GM19467 (cell line): ENCODE measurements around the gene ABLIM3.
A peak's percentile ranks its signal among the peaks of the same experiment; 100 is the strongest.
"Not testable (repeated sequence)": the region's sequence is repeated elsewhere in the genome, so short reads cannot be mapped to it uniquely, and the experiment has no call there.

Source experiments
- ATAC-seq: cut with Tn5 transposase; IDR thresholded peaks from one replicate; pipeline ENCODE4 v1.9.1; 2021; ENCODE audit warnings: mild to moderate bottlenecking, moderate library complexity; ENCODE audit not compliant: unreplicated experiment

Gene ABLIM3

GRCh38 chr5:149251546-149251945 lies 110.3 kb downstream of the ABLIM3 start:
- ATAC-seq = no peak

DNA sequence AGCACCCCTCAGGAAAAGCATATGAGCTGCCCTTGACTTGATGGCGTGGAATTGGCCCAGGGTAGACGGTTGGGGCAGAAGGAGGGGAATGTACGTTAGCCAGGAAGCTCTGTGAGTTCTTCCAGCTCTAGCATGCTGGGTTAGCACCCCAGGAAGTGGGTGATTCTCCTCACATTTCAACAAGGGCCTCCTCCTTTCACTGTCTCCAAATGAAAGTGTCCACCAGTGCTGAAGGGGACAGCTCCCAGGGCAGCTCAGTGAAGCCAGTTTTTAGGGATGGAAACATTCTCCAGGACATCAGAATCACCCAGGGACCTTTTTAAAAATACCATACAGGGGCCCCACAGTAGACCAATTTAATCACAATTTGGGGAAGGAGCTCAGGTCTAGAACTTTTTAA lies 113.2 kb downstream of the ABLIM3 start:
- ATAC-seq = no peak

DNA sequence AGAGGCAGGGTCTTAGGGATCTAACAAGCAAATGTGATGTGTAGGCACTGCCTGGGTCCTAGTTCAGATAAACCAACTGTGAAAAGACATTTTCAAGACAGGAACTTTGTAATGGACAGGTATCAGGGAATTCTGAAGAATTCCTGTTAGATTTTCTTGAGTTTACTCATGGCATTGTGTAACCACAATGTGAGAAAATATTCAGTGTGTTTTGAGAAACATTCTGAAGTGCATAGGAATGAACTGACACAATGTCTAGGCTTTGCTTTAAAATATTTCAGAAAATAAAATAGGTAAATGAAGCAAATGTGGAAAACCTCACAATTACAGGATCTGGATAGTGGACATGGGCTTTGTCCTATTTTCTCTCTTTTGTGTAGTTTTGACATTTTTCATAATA lies 115.2 kb downstream of the ABLIM3 start:
- ATAC-seq = no peak

GRCh38 chr5:149257131-149257530 lies 115.8 kb downstream of the ABLIM3 start:
- ATAC-seq = no peak

GRCh38 chr5:149257889-149258705 lies 116.8 kb downstream of the ABLIM3 start:
- no peak for ATAC-seq

DNA sequence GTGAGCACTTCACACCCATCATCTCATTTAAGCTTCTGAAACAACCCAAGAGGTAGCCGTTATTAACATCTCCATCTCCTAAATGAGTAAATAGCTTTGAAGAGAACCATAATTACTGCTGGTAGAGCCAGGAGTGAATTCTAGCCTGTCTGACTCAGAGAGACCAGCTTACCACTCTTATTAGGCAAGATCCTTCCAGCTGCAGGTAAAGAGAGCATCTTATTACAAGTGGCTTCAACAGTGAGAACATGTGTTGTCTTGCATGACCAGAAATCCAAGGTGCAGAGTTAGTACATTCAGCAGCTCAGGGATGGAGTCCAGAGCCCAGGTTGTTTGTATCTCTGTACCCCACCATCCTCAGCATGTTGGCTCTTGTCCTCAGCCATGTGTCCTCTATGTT lies 119.5 kb downstream of the ABLIM3 start:
- no peak for ATAC-seq

DNA sequence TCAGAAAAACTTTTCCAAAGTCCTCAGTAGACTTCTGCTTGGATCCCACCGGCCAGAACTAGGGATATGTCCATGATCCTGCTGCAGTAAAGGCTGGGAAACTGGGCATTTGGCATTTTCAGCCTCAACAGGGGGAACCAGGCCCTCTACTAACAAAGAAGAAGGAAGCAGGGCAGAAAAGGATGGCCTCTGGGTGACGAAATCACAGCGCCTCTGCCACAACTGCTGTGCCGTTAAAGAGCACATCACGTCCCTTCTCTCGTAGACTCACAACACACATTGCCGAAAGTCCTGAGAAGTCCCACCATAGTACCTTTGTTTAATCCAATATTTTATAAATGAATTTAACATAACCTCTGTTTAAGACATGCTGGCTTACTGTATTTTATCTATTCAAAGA lies 120.0 kb downstream of the ABLIM3 start:
- ATAC-seq = no peak

- ATAC-seq = no peak
Observed at GRCh38 chr5:149262315-149262714, 121.0 kb downstream of the ABLIM3 start.

- ATAC-seq = peak; percentile 69
Observed at GRCh38 chr5:149264439-149265067, 123.3 kb downstream of the ABLIM3 start.

GRCh38 chr5:149265068-149265465 lies 123.8 kb downstream of the ABLIM3 start:
- ATAC-seq = no peak

- ATAC-seq = no peak
Observed at GRCh38 chr5:149265597-149265996, 124.3 kb downstream of the ABLIM3 start.

GRCh38 chr5:149267241-149267973 lies 126.1 kb downstream of the ABLIM3 start:
- no peak for ATAC-seq

DNA sequence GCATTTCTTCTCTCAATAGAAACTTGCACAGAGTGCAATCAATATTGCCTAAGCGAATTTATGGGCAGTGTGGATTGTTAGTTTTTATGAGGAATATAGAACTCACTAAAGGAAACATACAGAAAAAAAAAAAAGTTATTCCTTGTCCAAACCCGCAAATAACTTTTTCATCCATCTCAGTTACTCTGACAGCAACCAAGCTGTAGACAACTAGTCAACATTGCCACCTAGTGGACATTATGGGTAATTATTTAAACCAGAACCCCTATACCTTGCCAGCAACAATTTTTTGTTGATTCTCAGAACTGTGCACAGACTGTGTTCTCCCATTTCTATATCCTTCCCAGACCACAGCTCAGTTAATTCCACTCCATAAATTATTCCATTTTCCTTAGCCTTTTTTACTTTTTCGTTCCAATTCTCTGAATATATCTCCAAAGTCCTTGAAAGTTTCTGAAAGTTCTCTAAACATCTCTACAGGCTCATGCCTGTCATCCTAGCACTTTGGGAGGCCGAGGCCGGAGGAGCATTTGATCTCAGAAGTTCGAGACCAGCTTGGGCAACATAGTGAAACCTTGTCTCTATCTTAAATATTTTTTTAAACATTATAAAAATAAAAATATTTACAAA lies 127.8 kb downstream of the ABLIM3 start:
- ATAC-seq = no peak

DNA sequence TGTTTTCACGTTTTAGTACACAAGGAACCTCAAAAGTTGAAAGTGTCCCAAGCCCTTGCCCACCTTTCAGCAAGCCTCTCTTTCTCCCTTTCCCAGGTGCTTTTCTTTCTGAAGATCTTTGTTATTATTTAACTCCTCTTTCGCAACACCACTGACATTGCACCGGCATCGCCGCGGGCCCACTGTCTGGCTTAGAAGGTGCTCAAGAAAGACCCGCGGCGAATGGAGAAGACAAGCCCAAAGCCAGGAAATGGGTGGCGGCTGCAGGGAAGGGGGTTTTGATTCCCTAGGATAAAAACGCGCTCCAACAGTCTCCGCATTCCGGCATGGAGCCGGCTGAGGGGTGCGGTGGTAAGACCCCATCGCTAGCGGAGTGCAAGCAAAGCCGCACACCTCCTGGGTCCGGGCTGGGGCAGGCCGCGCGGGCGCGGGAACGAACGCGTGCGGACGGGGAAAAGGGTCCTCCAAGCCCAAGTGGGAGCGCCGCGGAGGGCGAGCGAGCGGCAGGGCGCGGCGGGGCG lies 130.0 kb downstream of the ABLIM3 start:
- no peak for ATAC-seq

GRCh38 chr5:149271716-149272563 lies 130.6 kb downstream of the ABLIM3 start, which contains the start of gene AFAP1L1:
Gene AFAP1L1 (plus strand): TSS chr5:149271859. CDS start chr5:149271969, 110 bp downstream.
- no peak for ATAC-seq

DNA sequence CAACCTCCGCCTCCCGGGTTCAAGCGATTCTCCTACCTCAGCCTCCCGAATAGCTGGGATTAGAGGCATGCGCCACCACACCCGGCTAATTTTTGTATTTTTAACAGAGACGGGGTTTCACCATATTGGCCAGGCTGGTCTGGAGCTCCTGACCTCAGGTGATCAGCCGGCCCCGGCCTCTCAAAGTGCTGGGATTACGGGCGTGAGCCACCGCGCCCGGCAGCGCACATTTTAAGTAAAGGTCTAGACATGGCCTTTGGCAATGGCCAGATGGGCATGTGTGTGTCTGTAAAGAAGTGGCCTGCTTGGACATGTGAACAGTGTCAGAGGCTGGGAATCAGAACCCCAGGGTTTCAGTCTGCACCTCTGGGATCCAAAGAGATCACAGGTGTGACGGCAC lies 131.5 kb downstream of the ABLIM3 start:
- ATAC-seq = not testable (repeated sequence)

- ATAC-seq = no peak
Observed at GRCh38 chr5:149273237-149273636, 131.9 kb downstream of the ABLIM3 start.

GRCh38 chr5:149273950-149274349 lies 132.7 kb downstream of the ABLIM3 start:
- ATAC-seq = no peak

DNA sequence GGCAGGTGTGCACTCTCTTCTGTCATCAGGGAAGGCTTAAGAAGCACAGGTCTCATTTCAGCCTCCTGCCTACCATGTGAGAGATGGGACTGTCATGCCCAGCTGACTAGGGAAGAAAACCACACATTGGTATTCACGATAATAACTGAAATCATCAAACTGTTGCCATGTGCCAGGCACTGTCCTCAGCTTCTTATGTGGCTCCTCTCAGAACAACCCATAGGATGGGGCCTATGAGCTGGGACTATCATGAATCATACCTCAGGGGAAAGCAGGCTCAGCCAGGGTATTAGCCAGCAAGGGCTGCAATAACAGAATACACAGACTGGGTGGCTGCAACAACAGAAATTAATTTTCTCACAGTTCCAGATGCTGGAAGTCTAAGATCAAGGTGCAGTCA lies 133.6 kb downstream of the ABLIM3 start:
- ATAC-seq = no peak

DNA sequence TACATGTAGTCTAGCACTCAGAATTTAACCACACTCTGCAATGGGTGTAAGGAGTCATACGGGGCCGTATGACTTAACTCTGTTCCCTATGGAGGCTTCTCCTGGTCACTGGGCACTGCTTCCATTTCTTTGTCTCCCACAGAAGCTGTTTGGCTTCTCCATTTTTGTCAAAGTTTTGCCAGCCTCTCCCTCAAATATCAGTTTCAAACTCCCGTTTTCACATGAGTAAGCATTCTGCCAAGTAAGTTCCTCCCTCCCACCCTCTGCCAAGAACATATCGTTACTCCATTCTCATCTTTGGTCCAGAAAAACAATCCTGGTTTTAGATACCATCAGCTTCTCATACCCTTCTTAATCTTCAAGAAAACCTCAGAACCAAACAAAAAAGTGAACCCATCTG lies 136.5 kb downstream of the ABLIM3 start:
- ATAC-seq = no peak
